D721Med (cell line): ENCODE measurements around the gene EXOC6B.
"Not testable (repeated sequence)": the region's sequence is repeated elsewhere in the genome, so short reads cannot be mapped to it uniquely, and the experiment has no call there.

Experiments used
- DNase-seq: peaks from one replicate; pipeline ENCODE4 v3.0.0; 2011; ENCODE audit warnings: low spot score; ENCODE audit not compliant: insufficient read length
- FAIRE-seq: peaks from 2 replicates; lab custom pipeline; 2011; peaks lifted over from hg19 to GRCh38; lab: Jason Lieb, UNC
- TF ChIP-seq, protein P1 (sequence below): IDR thresholded peaks from 2 replicates; pipeline ENCODE4 v1.5.1; 2012; ENCODE audit warnings: mild to moderate bottlenecking, control low read depth; ENCODE audit not compliant: insufficient read depth; ENCODE audit errors: missing control alignments

The EXOC6B gene

DNA sequence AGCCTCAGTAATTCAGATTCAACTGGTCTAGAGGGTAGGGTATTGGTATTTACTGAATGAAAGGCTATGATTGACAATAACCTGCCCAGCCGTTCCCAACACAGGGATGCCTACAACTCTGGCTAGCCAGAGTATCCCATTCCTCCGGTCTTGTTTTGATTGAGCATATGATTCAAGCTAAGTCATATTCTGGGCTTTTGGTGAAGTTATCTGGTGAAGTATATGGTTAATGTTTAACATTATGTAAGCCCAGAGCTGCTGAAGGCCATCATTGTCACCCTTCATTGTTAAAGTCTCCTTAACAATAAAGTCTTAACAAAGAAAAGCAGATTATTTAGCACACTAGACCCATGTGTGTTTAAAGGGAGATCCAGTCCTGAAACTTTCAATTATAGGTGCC, 152.6 kb downstream of the EXOC6B start:
- TF ChIP-seq, protein P1, sequence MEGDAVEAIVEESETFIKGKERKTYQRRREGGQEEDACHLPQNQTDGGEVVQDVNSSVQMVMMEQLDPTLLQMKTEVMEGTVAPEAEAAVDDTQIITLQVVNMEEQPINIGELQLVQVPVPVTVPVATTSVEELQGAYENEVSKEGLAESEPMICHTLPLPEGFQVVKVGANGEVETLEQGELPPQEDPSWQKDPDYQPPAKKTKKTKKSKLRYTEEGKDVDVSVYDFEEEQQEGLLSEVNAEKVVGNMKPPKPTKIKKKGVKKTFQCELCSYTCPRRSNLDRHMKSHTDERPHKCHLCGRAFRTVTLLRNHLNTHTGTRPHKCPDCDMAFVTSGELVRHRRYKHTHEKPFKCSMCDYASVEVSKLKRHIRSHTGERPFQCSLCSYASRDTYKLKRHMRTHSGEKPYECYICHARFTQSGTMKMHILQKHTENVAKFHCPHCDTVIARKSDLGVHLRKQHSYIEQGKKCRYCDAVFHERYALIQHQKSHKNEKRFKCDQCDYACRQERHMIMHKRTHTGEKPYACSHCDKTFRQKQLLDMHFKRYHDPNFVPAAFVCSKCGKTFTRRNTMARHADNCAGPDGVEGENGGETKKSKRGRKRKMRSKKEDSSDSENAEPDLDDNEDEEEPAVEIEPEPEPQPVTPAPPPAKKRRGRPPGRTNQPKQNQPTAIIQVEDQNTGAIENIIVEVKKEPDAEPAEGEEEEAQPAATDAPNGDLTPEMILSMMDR = no peak
- FAIRE-seq (no peak), DNase-seq (no peak)

DNA sequence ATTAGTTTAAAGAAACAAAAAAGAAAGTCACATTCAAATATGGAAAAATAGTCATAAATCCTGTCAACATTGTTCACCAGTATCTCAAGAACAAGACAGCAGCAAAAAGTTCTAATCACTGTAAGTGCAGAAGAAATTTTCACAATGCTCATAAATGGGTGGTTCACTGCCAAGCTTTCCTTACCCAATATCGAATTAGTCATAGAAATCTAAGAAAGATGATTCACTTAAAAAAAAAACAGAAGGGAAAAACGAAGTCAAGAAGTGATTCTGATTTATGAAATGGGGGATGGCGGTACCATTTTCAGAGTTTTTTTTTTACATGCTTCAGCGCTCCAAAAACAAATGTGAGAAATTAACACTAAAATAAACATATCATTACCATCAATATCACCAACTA, 156.7 kb downstream of the EXOC6B start:
- FAIRE-seq = no peak
- DNase-seq = no peak
- TF ChIP-seq, protein P1 = no peak

DNA sequence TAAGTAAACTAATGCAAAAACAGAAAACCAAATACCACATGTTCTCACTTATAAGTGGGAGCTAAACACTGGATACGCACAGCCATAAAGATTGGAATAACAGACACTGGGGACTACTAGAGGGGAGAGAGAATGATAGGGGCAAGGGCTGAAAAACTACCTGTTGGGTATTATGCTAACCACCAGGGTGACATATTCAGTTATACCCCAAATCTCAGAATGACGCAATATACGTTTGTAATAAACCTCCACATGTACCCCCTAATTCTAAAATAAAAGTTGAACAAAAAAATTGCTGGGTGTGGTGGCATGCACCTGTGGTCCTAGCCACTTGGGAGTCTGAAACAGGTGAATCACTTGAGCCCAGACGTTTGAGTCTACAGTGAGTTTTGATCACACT, 157.2 kb downstream of the EXOC6B start:
- TF ChIP-seq, protein P1 = no peak
- FAIRE-seq = no peak
- no peak for DNase-seq

DNA sequence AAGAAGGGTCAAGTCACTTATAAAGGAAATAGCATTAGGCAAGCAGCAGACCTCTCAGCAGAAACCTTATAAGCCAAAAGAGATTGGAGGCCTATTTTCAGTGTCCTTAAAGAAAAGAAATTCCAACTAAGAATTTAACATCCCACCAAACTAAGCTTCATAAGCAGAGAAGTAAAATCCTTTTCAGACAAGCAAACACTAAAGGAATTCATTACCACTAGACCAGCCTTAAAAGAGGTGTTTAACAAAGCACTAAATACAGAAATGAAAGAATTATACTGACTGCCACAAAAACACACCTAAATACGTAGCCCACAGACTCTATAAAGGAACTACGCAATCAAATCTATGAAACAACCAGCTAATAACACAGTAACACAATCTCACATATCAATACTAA, 160.4 kb downstream of the EXOC6B start:
- TF ChIP-seq, protein P1 = no peak
- no peak for FAIRE-seq
- DNase-seq = no peak

DNA sequence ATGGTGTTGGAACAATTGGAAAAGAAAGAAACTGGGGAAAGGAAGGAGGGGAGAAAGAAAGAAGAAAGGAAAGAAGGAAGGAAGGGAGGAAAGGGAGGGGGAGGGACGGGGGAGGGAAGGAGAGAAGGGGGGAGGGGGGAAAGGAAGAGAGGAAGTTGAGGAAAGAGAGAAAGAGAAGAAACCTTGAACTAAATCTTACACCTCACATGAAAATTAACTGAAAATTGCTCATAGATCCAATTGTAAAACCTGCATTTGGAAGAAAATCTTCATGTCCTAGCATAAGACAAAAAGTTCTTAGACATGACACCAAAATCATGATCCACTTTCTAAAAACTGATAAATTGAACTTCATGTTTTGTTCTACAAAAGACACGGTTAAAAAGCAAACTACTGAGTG, 163.8 kb downstream of the EXOC6B start:
- no peak for FAIRE-seq
- TF ChIP-seq, protein P1 = no peak
- no peak for DNase-seq

DNA sequence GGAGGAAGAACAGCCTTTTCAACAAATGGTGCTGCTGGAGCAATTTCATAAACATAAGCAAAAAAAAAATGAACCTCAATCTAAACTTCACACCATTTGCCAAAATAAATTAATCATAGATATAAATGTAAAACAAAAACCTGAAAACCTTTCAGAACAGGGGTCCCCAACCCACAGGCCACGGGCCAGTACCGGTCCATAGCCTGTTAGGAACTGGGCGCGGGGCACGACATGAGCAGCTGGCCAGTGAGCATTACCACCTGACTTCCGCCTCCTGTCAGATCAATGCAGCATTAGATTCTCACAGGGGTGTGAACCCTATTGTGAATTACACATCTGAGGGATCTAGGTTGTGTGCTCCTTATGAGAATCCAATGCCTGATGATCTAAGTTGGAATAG, 176.0 kb downstream of the EXOC6B start:
- DNase-seq = no peak
- TF ChIP-seq, protein P1 = no peak
- no peak for FAIRE-seq

DNA sequence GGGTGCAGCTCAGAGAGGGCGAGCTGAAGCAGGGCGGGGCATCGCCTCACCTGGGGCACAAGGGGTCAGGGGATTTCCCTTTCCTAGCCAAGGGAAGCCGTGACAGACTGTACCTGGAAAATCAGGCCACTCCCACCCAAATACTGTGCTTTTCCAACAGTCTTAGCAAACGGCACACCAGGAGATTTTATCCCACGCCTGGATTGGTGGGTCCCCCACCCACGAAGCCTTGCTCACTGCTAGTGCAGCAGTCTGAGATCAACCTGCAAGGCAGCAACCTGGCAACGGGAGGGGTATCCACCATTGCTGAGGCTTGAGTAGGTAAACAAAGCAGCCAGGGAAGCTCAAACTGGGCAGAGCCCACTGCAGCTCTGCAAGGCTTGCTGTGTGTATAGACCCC, 184.6 kb downstream of the EXOC6B start:
- FAIRE-seq, DNase-seq: not testable (repeated sequence)

DNA sequence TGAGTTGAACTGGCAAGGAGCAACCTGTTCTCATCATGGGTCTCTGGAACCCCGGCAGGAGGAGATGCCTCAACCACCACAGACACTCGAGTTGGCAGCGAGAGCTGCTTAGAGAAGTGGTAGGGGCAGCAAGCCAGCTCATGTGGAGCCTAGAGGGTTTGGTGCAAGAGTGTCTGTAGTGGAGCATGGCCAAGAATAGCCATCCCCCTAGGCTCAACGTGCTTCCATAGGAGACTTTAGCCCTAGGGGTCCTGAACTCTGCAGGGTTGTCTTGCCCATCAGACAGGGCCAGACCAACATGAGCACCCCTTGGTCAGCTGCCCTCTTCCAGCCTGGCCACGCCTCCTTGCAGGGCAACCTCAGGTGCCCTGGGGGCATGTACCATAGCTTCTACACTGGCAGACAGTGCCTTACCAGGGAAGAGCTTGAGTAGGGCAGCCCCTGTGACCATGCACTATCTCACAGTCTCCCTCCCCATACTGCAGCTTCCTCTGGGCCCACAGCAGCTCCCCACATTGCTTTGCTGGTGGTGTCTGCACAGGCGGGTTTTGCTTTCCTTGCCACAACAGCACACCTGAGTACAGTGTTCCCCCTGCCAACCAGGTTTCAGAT, 187.1 kb downstream of the EXOC6B start:
- DNase-seq (no peak), FAIRE-seq (no peak)
- TF ChIP-seq, protein P1 = no peak
